ENCODE data around the gene SLF1.

GRCh38 chr5:94745786-94746730, 127.6 kb downstream of the SLF1 start:
- TF ChIP-seq SP1 (IDR thresholded peaks at IDR 0.05) (no peak), FOXA1 (IDR thresholded peaks at IDR 0.05) (no peak), FOXM1 (IDR thresholded peaks at IDR 0.05; ENCODE audit: borderline replicate concordance) (no peak), HDGF (IDR thresholded peaks at IDR 0.05; ENCODE audit: borderline replicate concordance) (no peak), ARNT (IDR thresholded peaks at IDR 0.05) (no peak), LEF1 (IDR thresholded peaks at IDR 0.05; ENCODE audit: borderline replicate concordance) (no peak), ELF4 (IDR thresholded peaks at IDR 0.05) (no peak), L3MBTL2 (conservative IDR thresholded peaks at IDR 0.05) (no peak), NFRKB (IDR thresholded peaks at IDR 0.05) (no peak)

All from HEK293T (cell line).